ENCODE measurements around the gene TOMM40.
A peak's percentile ranks its signal among the peaks of the same experiment; 100 is the strongest.
"Not testable (repeated sequence)": the region's sequence is repeated elsewhere in the genome, so short reads cannot be mapped to it uniquely, and the experiment has no call there.

TOMM40 gene

GRCh38 chr19:44897835-44898234, 6.8 kb downstream of the TOMM40 start:
- DNase-seq (ENCODE audit: low read depth): no peak

GRCh38 chr19:44900328-44901244, 9.5 kb downstream of the TOMM40 start:
- no peak for DNase-seq (ENCODE audit: low read depth)

GRCh38 chr19:44903216-44903601, 12.2 kb downstream of the TOMM40 start:
- DNase-seq (ENCODE audit: low read depth): no peak

GRCh38 chr19:44903602-44904425, 12.8 kb downstream of the TOMM40 start:
- DNase-seq (ENCODE audit: low read depth): peak; percentile 55

GRCh38 chr19:44904426-44904994, 13.5 kb downstream of the TOMM40 start:
- no peak for DNase-seq (ENCODE audit: low read depth)

GRCh38 chr19:44905437-44906160, 14.5 kb downstream of the TOMM40 start, which contains the start of gene APOE:
TSS of gene APOE (plus strand) at chr19:44905796. CDS start at chr19:44906625, 829 bp downstream.
- no peak for DNase-seq (ENCODE audit: low read depth)

- no peak for DNase-seq (ENCODE audit: low read depth)
Observed at GRCh38 chr19:44907613-44908012, 16.6 kb downstream of the TOMM40 start.

GRCh38 chr19:44908074-44908835, 17.2 kb downstream of the TOMM40 start:
- no peak for DNase-seq (ENCODE audit: low read depth)

- DNase-seq (ENCODE audit: low read depth): no peak
Observed at GRCh38 chr19:44908836-44909261, 17.8 kb downstream of the TOMM40 start.

GRCh38 chr19:44909775-44910174, 18.7 kb downstream of the TOMM40 start:
- no peak for DNase-seq (ENCODE audit: low read depth)

GRCh38 chr19:44911896-44912295, 20.8 kb downstream of the TOMM40 start:
- DNase-seq (ENCODE audit: low read depth): not testable (repeated sequence)

GRCh38 chr19:44912854-44913253, 21.8 kb downstream of the TOMM40 start:
- no peak for DNase-seq (ENCODE audit: low read depth)

- not testable (repeated sequence) for DNase-seq (ENCODE audit: low read depth)
Observed at GRCh38 chr19:44913512-44914432, 22.7 kb downstream of the TOMM40 start.

- DNase-seq (ENCODE audit: low read depth): peak; percentile 52
Observed at GRCh38 chr19:44914433-44915206, 23.6 kb downstream of the TOMM40 start, which contains the start of gene APOC1. TSS of gene APOC1 (plus strand) at chr19:44914608. CDS start at chr19:44914892, 284 bp downstream.

- no peak for DNase-seq (ENCODE audit: low read depth)
Observed at GRCh38 chr19:44924243-44924725, 33.2 kb downstream of the TOMM40 start.

GRCh38 chr19:44925114-44925891, 34.2 kb downstream of the TOMM40 start:
- no peak for DNase-seq (ENCODE audit: low read depth)

GRCh38 chr19:44926245-44927077, 35.4 kb downstream of the TOMM40 start:
- DNase-seq (ENCODE audit: low read depth): not testable (repeated sequence)
